GM10248 (cell line): ENCODE results near the gene TRPV5.

Experiments
- CTCF ChIA-PET: fragments of 300-600 bp; sonication (Branson Sonifier 250); formaldehyde crosslinking; extraction: SDS; loops from one replicate; lab custom pipeline; 2021; ENCODE audit warnings: antibody characterized with exemption; lab: Yijun Ruan, JAX
- POLR2A ChIA-PET: fragments of 350-650 bp; sonication (Branson Sonifier 250); formaldehyde crosslinking; extraction: SDS; loops from one replicate; lab custom pipeline; 2020; ENCODE audit warnings: antibody characterized with exemption; lab: Yijun Ruan, JAX
- DNase-seq: peaks from one replicate; pipeline ENCODE4 v3.0.0; 2012; ENCODE audit errors: extremely low spot score
- CTCF ChIP-seq: IDR thresholded peaks from 2 replicates; pipeline ENCODE4 v1.5.1; 2012; ENCODE audit warnings: mild to moderate bottlenecking, low read depth; ENCODE audit errors: extremely low read depth, missing control alignments, control extremely low read depth

Gene TRPV5

GRCh38 chr7:142894112-142894984, 39.2 kb downstream of the TRPV5 start:
- no peak for DNase-seq
- CTCF ChIA-PET = interaction anchor here (0.8 to 2.3 kb wide), 8 partner anchors 13 to 321 kb away, joined by 3 to 9 read pairs (median 4); no protein-coding TSS in a partner anchor
- POLR2A ChIA-PET = no interaction called here
- TF ChIP-seq CTCF = no peak

GRCh38 chr7:142892951-142893350, 40.6 kb downstream of the TRPV5 start:
- POLR2A ChIA-PET = no interaction called here
- TF ChIP-seq CTCF = no peak
- CTCF ChIA-PET = interaction anchor here (1.0 to 2.3 kb wide), 4 partner anchors 12 to 335 kb away, joined by 3 to 9 read pairs (median 3); no protein-coding TSS in a partner anchor
- no peak for DNase-seq

GRCh38 chr7:142891490-142892082, 42.0 kb downstream of the TRPV5 start:
- no peak for DNase-seq
- ChIA-PET POLR2A (no interaction called here), CTCF (interaction anchor here (1.1 to 1.2 kb wide), 2 partner anchors 118 to 333 kb away, joined by 3 read pairs; no protein-coding TSS in a partner anchor)
- no peak for TF ChIP-seq CTCF

- POLR2A ChIA-PET = no interaction called here
- no peak for DNase-seq
- no peak for TF ChIP-seq CTCF
- CTCF ChIA-PET = no interaction called here
These were observed 42.6 kb downstream of the TRPV5 start for GRCh38 chr7:142890874-142891485.

- ChIA-PET POLR2A (no interaction called here), CTCF (no interaction called here)
- no peak for DNase-seq
- TF ChIP-seq CTCF = no peak
These were observed 43.7 kb downstream of the TRPV5 start for GRCh38 chr7:142889816-142890215.
